ENCODE measurements around the gene DNTT. TPM values are rescaled to one million over a fixed set of nuclear protein-coding genes. Genes with fewer than 3 reads are reported as not detected.

The DNTT gene
- total RNA-seq, 4 donors from 2014 or later = not detected

DNA sequence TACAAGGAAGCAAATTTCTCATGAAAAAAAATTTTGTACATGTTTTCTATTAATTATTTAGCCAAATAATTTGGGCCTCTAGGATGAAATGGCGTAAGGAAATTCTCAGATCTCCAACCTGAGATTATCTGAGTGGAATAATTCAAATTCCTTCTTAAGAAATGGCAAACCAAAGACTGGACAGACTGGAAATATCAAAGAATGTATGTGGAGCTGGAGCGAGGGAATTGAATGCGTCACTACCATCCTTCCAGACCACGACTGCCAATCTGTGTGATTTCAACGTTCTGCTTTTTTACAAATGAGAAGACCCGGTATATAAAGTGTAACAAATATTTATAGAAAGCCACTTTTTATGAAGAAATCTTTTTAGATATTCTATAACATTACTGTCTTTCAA, 20.5 kb upstream of the DNTT start:
- ATAC-seq (no peak), DNase-seq (no peak)
- TF ChIP-seq, protein P1, sequence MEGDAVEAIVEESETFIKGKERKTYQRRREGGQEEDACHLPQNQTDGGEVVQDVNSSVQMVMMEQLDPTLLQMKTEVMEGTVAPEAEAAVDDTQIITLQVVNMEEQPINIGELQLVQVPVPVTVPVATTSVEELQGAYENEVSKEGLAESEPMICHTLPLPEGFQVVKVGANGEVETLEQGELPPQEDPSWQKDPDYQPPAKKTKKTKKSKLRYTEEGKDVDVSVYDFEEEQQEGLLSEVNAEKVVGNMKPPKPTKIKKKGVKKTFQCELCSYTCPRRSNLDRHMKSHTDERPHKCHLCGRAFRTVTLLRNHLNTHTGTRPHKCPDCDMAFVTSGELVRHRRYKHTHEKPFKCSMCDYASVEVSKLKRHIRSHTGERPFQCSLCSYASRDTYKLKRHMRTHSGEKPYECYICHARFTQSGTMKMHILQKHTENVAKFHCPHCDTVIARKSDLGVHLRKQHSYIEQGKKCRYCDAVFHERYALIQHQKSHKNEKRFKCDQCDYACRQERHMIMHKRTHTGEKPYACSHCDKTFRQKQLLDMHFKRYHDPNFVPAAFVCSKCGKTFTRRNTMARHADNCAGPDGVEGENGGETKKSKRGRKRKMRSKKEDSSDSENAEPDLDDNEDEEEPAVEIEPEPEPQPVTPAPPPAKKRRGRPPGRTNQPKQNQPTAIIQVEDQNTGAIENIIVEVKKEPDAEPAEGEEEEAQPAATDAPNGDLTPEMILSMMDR (IDR thresholded peaks at IDR 0.05 in 4 of 5, conservative IDR thresholded peaks at IDR 0.05 in 1 of 5) = no peak
- TF ChIP-seq POLR2A (IDR thresholded peaks at IDR 0.05) = no peak
- Histone ChIP-seq H3K27me3 (no peaks in the 10 kb centered on the region), H3K36me3 (no peaks in the 10 kb centered on the region), H3K4me3 (no peak overlapping the region), H3K27ac (no peak overlapping the region), H3K9me3 (no peaks in the 10 kb centered on the region), H3K4me1 (peaks cover 14% of the 10 kb centered on the region in 2 donors)
- intact Hi-C loops (cut with DNase I; ENCODE audit: low total_unique reads) (no loop called here), in situ Hi-C loops (cut with MboI; ENCODE audit: low sequenced_read_pairs in 4 of 4) (loop anchor here in 1 of 4 donors (25.0 kb wide), 1 partner anchor 246 kb away; the partner anchor contains the start of gene CCNJ)

DNA sequence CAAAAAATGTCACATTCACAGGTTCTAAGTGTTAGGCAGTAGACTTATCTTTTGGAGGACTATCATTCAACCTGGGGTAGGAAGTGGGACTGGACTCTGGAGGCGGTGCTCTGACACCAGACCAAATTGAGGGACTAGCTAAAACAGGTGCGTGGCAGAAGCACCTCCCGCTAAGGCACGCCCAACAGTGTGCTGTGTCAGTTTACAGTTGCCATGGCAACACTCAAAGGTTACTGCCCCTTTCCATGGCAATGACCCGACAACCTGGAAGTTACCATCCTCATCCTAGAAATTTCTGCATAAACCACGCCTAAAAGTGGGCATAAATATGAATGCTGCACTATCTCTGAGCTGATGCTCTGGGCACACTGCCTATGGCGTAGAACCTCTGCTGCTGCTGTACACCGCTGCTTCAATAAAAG, 18.9 kb upstream of the DNTT start:
- TF ChIP-seq, protein P1 (IDR thresholded peaks at IDR 0.05 in 4 of 5, conservative IDR thresholded peaks at IDR 0.05 in 1 of 5) = no peak
- no peak for TF ChIP-seq POLR2A (IDR thresholded peaks at IDR 0.05)
- H3K4me3 ChIP-seq = no peak overlapping the region
- H3K4me1 ChIP-seq = peaks cover 14% of the 10 kb centered on the region in 2 donors
- intact Hi-C loops (cut with DNase I; ENCODE audit: low total_unique reads) = no loop called here
- in situ Hi-C loops (cut with MboI; ENCODE audit: low sequenced_read_pairs in 4 of 4) = loop anchor here in 1 of 4 donors (25.0 kb wide), 1 partner anchor 248 kb away; the partner anchor contains the start of gene CCNJ
- DNase-seq (no peak), ATAC-seq (no peak)
- no peaks in the 10 kb centered on the region for H3K27me3 ChIP-seq
- no peaks in the 10 kb centered on the region for H3K36me3 ChIP-seq
- H3K9me3 ChIP-seq = no peaks in the 10 kb centered on the region
- no peak overlapping the region for H3K27ac ChIP-seq

DNA sequence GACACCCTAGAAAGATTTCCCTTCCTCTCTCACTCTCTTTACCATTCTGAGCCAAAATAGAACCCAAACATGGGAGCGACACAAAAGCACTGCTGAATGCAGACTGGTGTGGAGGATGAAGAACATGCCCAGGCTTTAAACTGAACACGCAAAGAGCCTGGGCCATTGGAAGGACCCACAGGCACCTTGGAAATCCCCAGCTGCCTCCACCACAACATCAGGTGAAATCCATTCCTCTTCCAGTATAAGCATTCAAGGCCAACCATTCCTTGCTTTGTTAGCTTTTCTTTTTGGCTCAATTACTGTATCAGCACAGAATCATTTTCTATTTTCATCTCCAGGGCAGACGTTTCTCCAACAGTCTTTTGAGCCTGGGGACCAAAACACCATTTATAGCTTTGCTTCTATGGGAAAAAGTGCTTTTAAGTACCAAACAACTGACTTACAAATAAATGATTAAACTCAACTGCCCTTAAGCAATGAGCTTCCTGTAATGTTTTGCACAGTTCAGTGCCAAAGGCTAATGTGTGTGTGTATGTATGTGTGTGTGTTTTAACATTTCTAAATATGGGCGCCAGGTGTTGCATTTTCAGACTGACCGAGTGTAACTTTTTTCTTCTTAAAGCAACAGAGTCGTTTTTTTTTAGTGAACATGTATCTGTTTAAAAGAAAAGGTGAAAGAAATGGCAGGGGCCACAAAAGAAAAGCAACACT, 16.7 kb upstream of the DNTT start:
- TF ChIP-seq POLR2A (IDR thresholded peaks at IDR 0.05) = no peak
- TF ChIP-seq, protein P1 (IDR thresholded peaks at IDR 0.05 in 4 of 5, conservative IDR thresholded peaks at IDR 0.05 in 1 of 5) = no peak
- intact Hi-C loops (cut with DNase I; ENCODE audit: low total_unique reads) = no loop called here

DNA sequence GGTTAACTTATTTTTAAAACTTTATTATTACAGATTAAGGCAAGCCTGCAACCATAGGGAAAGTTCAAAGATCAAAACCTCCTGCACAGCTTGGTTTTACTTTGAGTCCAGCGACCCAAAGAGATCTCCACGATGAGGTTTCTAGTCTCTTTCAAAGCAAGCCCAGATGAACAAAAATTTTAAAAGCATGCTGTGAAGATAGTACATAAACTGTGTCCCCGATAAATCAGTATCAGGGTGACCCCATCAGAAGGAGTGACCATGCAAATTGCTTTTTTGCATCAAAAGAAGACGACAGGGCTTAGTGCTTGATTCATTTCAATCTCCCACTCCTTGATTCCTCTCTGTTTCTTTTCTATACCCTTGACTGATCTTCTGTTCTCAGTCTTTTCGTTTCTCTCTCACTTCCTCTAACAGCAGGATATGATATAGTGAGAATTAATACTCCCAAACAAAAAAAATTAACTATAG, 16.0 kb upstream of the DNTT start:
- Histone ChIP-seq H3K27ac (peak overlapping the region in 1 of 4 donors; percentile 29), H3K4me3 (no peak overlapping the region), H3K36me3 (no peaks in the 10 kb centered on the region), H3K4me1 (peaks cover 14% of the 10 kb centered on the region in 2 donors), H3K9me3 (no peaks in the 10 kb centered on the region), H3K27me3 (no peaks in the 10 kb centered on the region)
- no peak for TF ChIP-seq POLR2A (IDR thresholded peaks at IDR 0.05)
- TF ChIP-seq, protein P1 (IDR thresholded peaks at IDR 0.05 in 4 of 5, conservative IDR thresholded peaks at IDR 0.05 in 1 of 5) = no peak
- ATAC-seq (no peak), DNase-seq (no peak)
- in situ Hi-C loops (cut with MboI; ENCODE audit: low sequenced_read_pairs in 4 of 4) (loop anchor here in 1 of 4 donors (25.0 kb wide), 1 partner anchor 251 kb away; the partner anchor contains the start of gene CCNJ), intact Hi-C loops (cut with DNase I; ENCODE audit: low total_unique reads) (no loop called here)

More for the DNA sequence above, 16.7 kb upstream of the DNTT start:
- Histone ChIP-seq H3K4me1 (peaks cover 14% of the 10 kb centered on the region in 2 donors), H3K27ac (peak overlapping the region in 3 of 4 donors; percentile 15 to 39 (median 29)), H3K9me3 (no peaks in the 10 kb centered on the region), H3K4me3 (peak overlapping the region in 1 of 4 donors; percentile 13), H3K36me3 (no peaks in the 10 kb centered on the region), H3K27me3 (no peaks in the 10 kb centered on the region)
- in situ Hi-C loops (cut with MboI; ENCODE audit: low sequenced_read_pairs in 4 of 4) = loop anchor here in 1 of 4 donors (25.0 kb wide), 1 partner anchor 250 kb away; the partner anchor contains the start of gene CCNJ
- ATAC-seq (peak in 1 of 2 donors; percentile 39), DNase-seq (no peak)
